Ascending aorta (tissue), 2 donors: ENCODE data around the gene PARP2. TPM values are rescaled to one million over a fixed set of nuclear protein-coding genes. Genes with fewer than 3 reads are reported as not detected.

Experiments used
- DNase-seq, 2 donors: peaks; one replicate each; pipeline ENCODE4 v3.0.0-alpha.2; 2019; ENCODE audit warnings: low spot score in 2 of 2
- H3K27ac ChIP-seq, 2 donors: fragments of 200-600 bp; sonication (generic); one replicate each; pipeline ENCODE4 v1.5.1; 2016 to 2017; ENCODE audit warnings: mild to moderate bottlenecking in 1 of 2
- H3K27me3 ChIP-seq: fragments of 200-600 bp; sonication (generic); one replicate; pipeline ENCODE4 v1.5.1; 2017
- H3K36me3 ChIP-seq, 2 donors: fragments of 200-600 bp; sonication (generic); one replicate each; pipeline ENCODE4 v1.5.1; 2016
- H3K4me1 ChIP-seq, 2 donors: fragments of 200-600 bp; sonication (generic); one replicate each; pipeline ENCODE4 v1.5.1; 2016 to 2017; ENCODE audit warnings: mild to moderate bottlenecking in 1 of 2
- H3K4me3 ChIP-seq, 2 donors: fragments of 200-600 bp; sonication (generic); one replicate each; pipeline ENCODE4 v1.5.1; 2016 to 2017; ENCODE audit warnings: mild to moderate bottlenecking in 1 of 2
- H3K9me3 ChIP-seq, 2 donors: fragments of 200-600 bp; sonication (generic); one replicate each; pipeline ENCODE4 v1.5.1; 2016
- intact Hi-C: fragments of 100-400 bp; cut with DNase I; formaldehyde crosslinking; loops from one replicate; pipeline ENCODE4 v1.15.1; 2023
- total RNA-seq: library from RNA; depleted of rRNA; stranded (reverse); fragments of >200 nt; gene quantifications from one replicate; pipeline ENCODE4 v1.1.0, GENCODE V29; 2016
- TF ChIP-seq, protein P1 (sequence below), 3 experiments: fragments of 200-600 bp in 2 of 3; fragments of 450-650 bp in 1 of 3; sonication (generic) in 2 of 3; IDR thresholded peaks; one replicate each; pipeline ENCODE4 v1.5.1; 2016 to 2019; ENCODE audit warnings: antibody characterized with exemption in 3 of 3, mild to moderate bottlenecking in 1 of 3, moderate library complexity in 1 of 3

The PARP2 gene
- total RNA-seq, 1 donor from 2014 or later, result 0.32 TPM

DNA sequence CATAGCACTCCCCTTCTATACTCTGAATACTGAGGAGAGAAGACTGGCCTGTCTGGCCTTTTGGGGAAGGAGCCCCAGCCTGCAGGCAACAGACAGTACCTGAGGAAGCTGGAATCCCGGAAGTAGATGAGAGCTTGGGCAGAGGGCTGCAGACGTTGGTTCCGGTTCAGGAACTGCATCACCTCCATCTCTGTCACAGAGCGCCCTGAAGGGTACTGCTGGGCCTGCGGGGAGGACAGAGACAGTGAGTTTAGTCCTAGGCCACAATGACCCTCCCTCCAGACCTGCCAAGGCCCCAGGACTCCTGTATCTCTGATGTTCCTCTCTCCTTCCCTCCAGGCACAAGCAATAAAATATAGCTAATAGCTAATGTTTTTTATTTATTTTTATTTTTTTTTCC lies 41.5 kb downstream of the PARP2 start:
- Histone ChIP-seq H3K27ac (no peak overlapping the region), H3K4me1 (no peaks in the 10 kb centered on the region), H3K9me3 (no peaks in the 10 kb centered on the region), H3K4me3 (no peak overlapping the region), H3K27me3 (no peaks in the 10 kb centered on the region), H3K36me3 (peaks cover 96 to 97% of the 10 kb centered on the region in 2 donors)
- TF ChIP-seq, protein P1, sequence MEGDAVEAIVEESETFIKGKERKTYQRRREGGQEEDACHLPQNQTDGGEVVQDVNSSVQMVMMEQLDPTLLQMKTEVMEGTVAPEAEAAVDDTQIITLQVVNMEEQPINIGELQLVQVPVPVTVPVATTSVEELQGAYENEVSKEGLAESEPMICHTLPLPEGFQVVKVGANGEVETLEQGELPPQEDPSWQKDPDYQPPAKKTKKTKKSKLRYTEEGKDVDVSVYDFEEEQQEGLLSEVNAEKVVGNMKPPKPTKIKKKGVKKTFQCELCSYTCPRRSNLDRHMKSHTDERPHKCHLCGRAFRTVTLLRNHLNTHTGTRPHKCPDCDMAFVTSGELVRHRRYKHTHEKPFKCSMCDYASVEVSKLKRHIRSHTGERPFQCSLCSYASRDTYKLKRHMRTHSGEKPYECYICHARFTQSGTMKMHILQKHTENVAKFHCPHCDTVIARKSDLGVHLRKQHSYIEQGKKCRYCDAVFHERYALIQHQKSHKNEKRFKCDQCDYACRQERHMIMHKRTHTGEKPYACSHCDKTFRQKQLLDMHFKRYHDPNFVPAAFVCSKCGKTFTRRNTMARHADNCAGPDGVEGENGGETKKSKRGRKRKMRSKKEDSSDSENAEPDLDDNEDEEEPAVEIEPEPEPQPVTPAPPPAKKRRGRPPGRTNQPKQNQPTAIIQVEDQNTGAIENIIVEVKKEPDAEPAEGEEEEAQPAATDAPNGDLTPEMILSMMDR (IDR thresholded peaks at IDR 0.05), result no peak
- DNase-seq, result peak in 1 of 2 donors; percentile 42
- intact Hi-C loops, result no loop called here

DNA sequence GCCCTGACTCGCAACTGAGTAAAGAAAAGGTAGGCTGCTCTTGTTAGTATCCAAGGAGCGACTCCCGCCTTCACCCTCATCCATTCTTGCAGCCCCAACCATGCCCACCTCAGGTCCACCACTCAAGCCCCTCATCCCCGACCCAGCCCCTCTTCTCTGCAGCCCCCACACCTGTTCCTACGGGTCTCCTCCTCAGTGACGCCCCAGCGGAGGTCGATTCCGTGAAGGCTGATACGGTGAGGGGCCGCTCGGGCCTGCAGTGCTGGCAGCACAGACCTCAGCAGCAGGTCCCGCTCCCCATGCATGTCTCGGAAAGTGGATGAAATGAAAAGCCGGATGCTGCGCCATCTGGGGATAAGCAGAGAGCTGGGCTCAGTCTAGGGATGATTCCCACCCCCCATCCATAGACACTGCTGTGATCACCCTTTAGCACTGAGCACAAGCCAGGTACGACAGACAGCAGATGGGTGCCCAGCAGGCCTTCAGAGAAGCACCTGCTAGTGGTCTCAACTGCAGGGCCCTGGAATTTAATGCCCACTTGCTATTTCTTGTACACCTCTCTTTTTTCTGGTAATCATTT lies 42.9 kb downstream of the PARP2 start:
- Histone ChIP-seq H3K36me3 (peaks cover 96 to 97% of the 10 kb centered on the region in 2 donors), H3K27ac (no peak overlapping the region), H3K27me3 (no peaks in the 10 kb centered on the region), H3K9me3 (no peaks in the 10 kb centered on the region), H3K4me1 (no peaks in the 10 kb centered on the region), H3K4me3 (no peak overlapping the region)
- peak in 1 of 2 donors; percentile 55 for DNase-seq
- intact Hi-C loops, result no loop called here
- TF ChIP-seq, protein P1 (IDR thresholded peaks at IDR 0.05), result no peak

DNA sequence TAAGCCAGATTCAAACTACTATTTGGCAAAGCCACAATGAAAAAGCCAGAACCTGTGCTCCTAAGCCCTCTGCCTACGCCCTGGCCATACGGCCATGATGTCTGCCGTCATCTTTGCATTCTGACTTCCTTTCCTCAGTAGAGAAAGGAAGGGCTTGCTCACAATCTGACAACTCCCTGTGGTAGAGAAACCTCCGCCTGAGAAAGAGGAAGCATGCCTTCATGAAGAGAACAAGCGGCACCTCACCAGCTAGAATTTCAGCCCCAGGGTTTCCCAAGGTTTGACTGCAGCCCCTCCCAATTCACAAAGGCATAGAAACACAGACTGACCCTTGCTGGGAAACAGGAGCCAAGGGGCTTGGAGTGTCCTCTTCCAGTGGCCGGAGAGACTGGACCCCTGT lies 44.1 kb downstream of the PARP2 start:
- Histone ChIP-seq H3K4me1 (no peaks in the 10 kb centered on the region), H3K4me3 (no peak overlapping the region), H3K27me3 (no peaks in the 10 kb centered on the region), H3K9me3 (no peaks in the 10 kb centered on the region), H3K27ac (no peak overlapping the region), H3K36me3 (peaks cover 94 to 97% of the 10 kb centered on the region in 2 donors)
- peak in 1 of 2 donors; percentile 40 for DNase-seq
- intact Hi-C loops, result no loop called here
- TF ChIP-seq, protein P1 (IDR thresholded peaks at IDR 0.05), result no peak

DNA sequence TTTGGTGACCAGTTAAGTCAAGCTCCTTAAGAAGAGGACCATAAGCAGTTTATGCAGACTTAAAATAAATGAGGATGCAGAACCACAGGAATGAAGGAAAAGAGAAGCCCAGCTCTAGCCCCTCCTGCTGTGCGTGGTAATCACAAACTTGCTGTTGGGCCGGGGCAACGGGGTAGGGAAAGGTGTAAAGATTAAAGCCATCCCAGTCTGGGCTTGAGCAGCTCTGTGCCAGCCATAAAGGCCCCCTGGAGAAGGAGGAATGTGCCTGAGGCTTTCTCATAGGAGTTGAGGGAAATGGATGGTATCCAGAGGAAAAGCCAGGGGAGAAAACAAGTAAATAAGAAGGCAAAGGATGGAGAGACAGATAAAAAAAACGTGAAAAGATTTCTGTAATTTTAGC lies 44.7 kb downstream of the PARP2 start:
- H3K27ac ChIP-seq, result no peak overlapping the region
- TF ChIP-seq, protein P1 (IDR thresholded peaks at IDR 0.05), result no peak
- intact Hi-C loops, result no loop called here
- DNase-seq, result no peak
- no peak overlapping the region for H3K4me3 ChIP-seq
- no peaks in the 10 kb centered on the region for H3K4me1 ChIP-seq
- H3K36me3 ChIP-seq, result peaks cover 88 to 96% of the 10 kb centered on the region in 2 donors
- H3K9me3 ChIP-seq, result no peaks in the 10 kb centered on the region
- no peaks in the 10 kb centered on the region for H3K27me3 ChIP-seq

DNA sequence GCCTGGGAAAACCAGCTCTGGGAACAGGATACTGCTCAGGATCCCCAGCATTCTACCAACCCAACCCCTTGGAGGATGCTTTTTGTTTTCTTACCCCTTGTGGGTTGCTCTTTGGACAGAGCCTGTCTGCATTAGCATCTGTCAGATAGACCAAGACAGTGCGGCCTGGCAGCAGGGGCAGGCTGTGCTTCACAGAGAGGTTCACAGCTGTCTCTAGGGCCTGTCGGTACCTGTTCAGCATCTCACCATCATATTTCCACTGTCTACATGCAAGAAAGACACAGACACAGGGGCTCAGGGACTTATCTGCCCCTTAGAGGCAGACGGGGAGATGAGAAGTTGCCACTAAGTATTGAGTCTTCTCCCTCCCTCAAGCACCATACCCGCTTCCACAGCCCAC lies 48.1 kb downstream of the PARP2 start:
- Histone ChIP-seq H3K4me3 (no peak overlapping the region), H3K27me3 (no peaks in the 10 kb centered on the region), H3K27ac (no peak overlapping the region), H3K36me3 (peaks cover 85 to 95% of the 10 kb centered on the region in 2 donors), H3K4me1 (no peaks in the 10 kb centered on the region), H3K9me3 (no peaks in the 10 kb centered on the region)
- no peak for DNase-seq
- TF ChIP-seq, protein P1 (IDR thresholded peaks at IDR 0.05), result no peak
- intact Hi-C loops, result no loop called here

DNA sequence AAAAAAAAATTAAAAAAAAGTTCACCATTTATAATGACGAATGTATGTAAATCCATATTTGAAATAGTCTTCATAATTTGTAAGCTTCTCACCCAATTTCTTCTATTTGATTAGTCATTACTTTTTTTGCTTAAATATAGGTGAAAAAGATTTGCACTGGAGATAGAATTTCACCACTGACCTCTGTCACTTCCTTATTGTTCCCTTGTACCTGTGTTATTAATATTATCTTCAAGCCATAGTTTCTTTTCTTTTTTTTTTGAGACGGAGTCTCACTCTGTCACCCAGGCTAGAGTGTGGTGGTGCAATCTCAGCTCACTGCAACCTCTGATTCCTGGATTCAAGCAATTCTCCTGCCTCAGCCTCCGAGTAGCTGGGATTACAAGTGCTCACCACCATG lies 54.1 kb downstream of the PARP2 start:
- intact Hi-C loops, result no loop called here
- peaks cover 70 to 90% of the 10 kb centered on the region in 2 donors for H3K36me3 ChIP-seq

More for the DNA sequence above, 54.1 kb downstream of the PARP2 start:
- Histone ChIP-seq H3K27ac (no peak overlapping the region), H3K4me1 (no peaks in the 10 kb centered on the region), H3K4me3 (no peak overlapping the region), H3K27me3 (no peaks in the 10 kb centered on the region), H3K9me3 (no peaks in the 10 kb centered on the region)
- no peak for DNase-seq
- TF ChIP-seq, protein P1 (IDR thresholded peaks at IDR 0.05), result no peak
